Activated naive CD8-positive, alpha-beta T cell (primary cell): ENCODE measurements around the gene ENPP6.
A peak's percentile ranks its signal among the peaks of the same experiment; 100 is the strongest.

Experiments used
- H3K27ac Mint-ChIP-seq: one replicate; pipeline ENCODE4 v1.8.0; 2021; ENCODE audit warnings: mixed read lengths
- H3K27me3 Mint-ChIP-seq: one replicate; pipeline ENCODE4 v1.8.0; 2021; ENCODE audit warnings: mixed read lengths
- H3K36me3 Mint-ChIP-seq: one replicate; pipeline ENCODE4 v1.8.0; 2021; ENCODE audit warnings: mixed read lengths
- H3K4me1 Mint-ChIP-seq: one replicate; pipeline ENCODE4 v1.8.0; 2021; ENCODE audit warnings: low read depth, mixed read lengths
- H3K4me3 Mint-ChIP-seq: one replicate; pipeline ENCODE4 v1.8.0; 2021; ENCODE audit warnings: mild to moderate bottlenecking, mixed read lengths
- H3K9me3 Mint-ChIP-seq: one replicate; pipeline ENCODE4 v1.8.0; 2021; ENCODE audit warnings: low read depth, mixed read lengths

ENPP6 gene

DNA sequence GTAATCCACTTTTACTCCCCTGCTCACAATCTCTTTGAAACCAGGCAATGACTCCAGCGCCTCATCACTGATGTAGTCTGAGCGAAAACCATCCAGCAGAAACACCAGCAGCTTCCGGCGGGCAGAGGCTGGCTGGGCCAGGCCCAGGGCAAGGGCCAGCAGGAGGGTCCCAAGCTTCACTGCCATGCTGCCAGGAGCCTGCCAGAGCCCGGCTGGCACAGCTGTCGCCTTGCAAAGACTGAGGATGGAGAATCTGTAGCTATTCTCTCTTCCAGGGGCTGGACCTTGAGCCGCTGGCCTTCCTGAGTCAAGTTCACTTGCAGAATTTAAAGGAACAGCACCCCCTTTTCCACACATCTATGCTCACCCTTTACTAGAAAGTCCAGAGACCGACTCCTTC is at the start of gene ENPP6:
Gene ENPP6, minus strand, starts transcription at position 240 of the 400 bp plus-strand sequence. Its CDS starts 54 bp downstream, at position 186.
- no peak within 1 kb of the TSS for H3K4me3 Mint-ChIP-seq
- H3K27ac Mint-ChIP-seq = no peak within 1 kb of the TSS
- no peaks in the 10 kb centered on the region for H3K36me3 Mint-ChIP-seq
- H3K4me1 Mint-ChIP-seq = no peaks in the 10 kb centered on the region
- H3K9me3 Mint-ChIP-seq = no peaks in the 10 kb centered on the region
- H3K27me3 Mint-ChIP-seq = peaks cover 3% of the 10 kb centered on the region

DNA sequence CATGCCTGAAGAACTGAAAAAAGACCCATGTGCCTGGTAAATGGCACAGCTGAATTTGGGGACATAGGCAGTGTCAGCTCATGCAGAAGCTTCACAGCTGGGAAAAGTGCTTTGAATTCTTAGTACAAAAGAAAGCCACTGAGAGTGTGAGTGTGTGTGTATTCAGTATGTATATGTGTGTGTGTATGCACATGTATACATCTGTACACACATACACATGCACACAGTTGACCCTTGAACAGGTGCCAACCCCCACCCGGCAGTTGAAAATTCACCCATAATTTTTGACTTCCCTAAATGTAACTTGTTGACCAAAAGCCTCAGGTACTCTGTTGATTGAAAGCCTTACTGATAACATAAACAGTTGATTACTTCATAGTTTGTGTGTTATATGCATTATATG is 49.5 kb upstream of the ENPP6 start:
- Mint-ChIP-seq H3K4me3 (peak overlapping the region; percentile 88), H3K27me3 (no peaks in the 10 kb centered on the region), H3K27ac (peak overlapping the region; percentile 97), H3K4me1 (peaks cover 49% of the 10 kb centered on the region), H3K36me3 (no peaks in the 10 kb centered on the region), H3K9me3 (no peaks in the 10 kb centered on the region)

DNA sequence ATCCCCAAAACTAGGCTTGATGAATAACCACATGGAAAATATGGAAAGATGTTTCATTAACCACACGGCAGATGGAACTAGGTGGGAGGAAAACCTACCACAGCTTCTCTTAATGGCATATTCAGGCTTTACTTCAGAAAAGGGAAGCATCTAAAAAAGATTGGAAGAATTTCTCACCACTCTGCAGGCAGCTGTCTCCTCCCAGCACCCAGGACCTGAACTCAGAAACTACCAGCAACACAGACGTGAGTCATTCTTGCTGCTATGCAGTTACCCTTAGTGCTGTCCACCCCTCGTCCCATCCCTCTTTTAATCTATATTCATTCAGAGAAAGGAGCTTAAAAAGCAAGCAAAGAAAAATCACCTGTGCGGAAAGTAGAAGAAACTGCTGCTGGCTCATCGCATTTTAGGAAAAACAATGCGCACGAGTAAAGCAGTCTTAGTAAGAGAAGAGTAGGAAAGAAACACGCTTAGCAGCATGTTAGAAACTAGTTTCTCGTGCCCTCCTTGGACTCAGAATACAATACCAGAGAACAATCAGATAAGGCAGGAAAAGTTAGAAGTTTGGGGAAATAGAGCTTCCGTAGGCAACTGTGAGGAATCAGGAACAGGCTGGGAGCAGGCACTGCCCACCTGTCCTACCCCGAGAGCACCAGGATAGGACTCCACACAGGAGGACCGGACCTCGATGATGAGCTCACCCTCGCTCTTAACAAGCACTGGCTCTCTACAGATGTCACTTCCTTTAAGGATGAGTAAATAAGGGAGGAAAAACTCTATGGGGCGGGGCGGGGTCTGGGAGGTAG is 48.1 kb upstream of the ENPP6 start:
- no peaks in the 10 kb centered on the region for H3K36me3 Mint-ChIP-seq
- peaks cover 49% of the 10 kb centered on the region for H3K4me1 Mint-ChIP-seq
- no peaks in the 10 kb centered on the region for H3K27me3 Mint-ChIP-seq
- no peaks in the 10 kb centered on the region for H3K9me3 Mint-ChIP-seq
- H3K4me3 Mint-ChIP-seq = no peak overlapping the region
- H3K27ac Mint-ChIP-seq = peak overlapping the region; percentile 59

DNA sequence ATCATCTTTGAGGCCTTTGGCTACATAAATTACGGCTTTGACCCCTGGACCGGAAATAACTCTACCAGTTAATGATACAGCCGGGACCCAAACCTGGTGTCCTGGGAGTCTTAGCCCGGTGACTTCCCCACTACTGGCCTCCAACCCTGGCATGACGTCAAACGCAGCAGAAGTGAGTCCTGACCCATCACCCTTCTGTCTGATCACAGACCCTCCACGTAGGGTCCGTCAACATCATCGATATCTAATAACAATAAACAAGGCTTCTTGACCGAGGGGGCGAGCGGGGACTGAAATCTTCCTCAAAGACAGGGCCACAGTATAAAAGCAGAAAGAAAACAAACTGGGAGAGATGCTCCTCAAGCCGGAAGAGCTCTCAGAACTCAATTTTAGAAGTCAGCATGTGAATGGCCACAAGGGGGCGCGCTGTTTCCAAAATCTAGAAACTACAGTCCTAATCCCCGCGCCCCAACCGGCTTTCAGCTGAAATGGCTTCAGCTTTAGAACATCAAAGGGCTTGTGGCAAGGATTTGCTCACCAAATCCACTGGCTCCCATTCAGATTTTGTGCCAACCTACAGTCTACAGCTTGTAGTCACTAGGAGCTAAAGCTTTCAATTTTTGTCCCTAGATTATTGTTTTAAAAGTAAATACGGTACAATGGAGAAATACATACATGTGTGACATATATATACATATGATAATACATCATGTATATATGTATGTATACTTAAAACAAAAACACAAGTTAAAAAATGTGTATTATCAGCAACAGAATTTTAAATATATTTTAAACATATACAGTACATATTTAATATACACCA is 46.4 kb upstream of the ENPP6 start:
- H3K36me3 Mint-ChIP-seq = no peaks in the 10 kb centered on the region
- H3K27me3 Mint-ChIP-seq = no peaks in the 10 kb centered on the region
- peaks cover 37% of the 10 kb centered on the region for H3K4me1 Mint-ChIP-seq
- H3K27ac Mint-ChIP-seq = no peak overlapping the region
- no peaks in the 10 kb centered on the region for H3K9me3 Mint-ChIP-seq
- H3K4me3 Mint-ChIP-seq = no peak overlapping the region

DNA sequence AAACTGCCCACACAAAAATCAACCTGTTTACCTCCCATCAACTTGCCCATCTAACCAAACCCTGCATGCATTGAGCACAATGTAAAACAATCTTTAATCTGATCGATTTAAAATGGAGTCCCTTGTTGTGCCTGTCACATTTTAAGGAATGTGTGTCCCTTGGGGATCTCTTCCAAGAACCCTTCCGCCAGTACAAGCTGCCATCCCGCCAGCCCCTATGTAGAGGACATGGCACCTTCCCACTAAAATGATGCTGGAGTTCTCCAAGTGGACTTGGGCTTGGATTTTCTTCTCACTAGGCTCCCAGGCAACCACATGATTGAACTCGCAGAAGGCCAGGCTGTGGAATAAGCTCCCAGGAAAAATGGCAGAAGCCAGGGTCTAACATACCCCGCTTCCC is 45.8 kb upstream of the ENPP6 start:
- H3K4me3 Mint-ChIP-seq = no peak overlapping the region
- H3K36me3 Mint-ChIP-seq = no peaks in the 10 kb centered on the region
- no peaks in the 10 kb centered on the region for H3K9me3 Mint-ChIP-seq
- no peak overlapping the region for H3K27ac Mint-ChIP-seq
- H3K4me1 Mint-ChIP-seq = peaks cover 30% of the 10 kb centered on the region
- H3K27me3 Mint-ChIP-seq = no peaks in the 10 kb centered on the region

DNA sequence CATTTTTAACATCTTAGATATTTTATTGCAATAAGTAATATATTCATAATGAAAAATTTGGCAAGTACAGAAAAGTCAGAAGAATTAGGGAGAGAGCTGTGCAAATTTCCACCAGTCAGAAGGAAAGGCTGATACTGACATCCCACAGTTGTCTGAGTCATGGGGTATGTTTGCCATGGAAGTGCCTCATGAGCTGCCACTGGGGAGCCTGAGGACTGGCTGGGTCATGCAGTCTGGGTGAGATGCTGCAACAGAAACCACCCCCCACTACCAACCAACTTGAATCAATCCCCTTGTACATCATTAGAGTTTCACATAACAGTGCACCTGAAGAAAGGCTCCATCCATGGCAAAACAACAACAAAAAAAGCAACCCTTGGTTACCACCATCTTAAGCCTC is 45.2 kb upstream of the ENPP6 start:
- Mint-ChIP-seq H3K9me3 (no peaks in the 10 kb centered on the region), H3K27ac (peak overlapping the region; percentile 50), H3K27me3 (no peaks in the 10 kb centered on the region), H3K4me3 (no peak overlapping the region), H3K36me3 (no peaks in the 10 kb centered on the region), H3K4me1 (peaks cover 25% of the 10 kb centered on the region)

DNA sequence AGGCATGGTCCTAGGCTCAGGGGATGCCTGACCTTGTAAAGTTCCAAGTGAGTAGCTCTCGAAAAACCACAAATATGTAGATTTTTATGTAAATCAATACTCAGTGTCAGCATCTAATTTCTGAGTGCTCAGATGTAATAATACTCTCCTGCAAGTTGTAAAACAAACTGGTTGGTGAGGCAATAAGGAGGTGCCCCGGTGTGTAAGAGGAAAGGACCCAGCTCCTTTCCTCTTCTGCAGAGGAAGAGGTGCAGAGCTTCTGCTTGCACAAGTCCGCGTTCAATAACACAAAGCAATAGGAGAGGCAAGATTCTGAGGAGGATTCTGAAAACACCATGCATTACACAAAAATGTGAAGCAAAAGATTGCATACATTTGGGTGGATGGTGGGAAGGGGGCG is 43.6 kb upstream of the ENPP6 start:
- Mint-ChIP-seq H3K4me3 (no peak overlapping the region), H3K27me3 (no peaks in the 10 kb centered on the region), H3K9me3 (no peaks in the 10 kb centered on the region), H3K27ac (no peak overlapping the region), H3K36me3 (no peaks in the 10 kb centered on the region), H3K4me1 (peaks cover 15% of the 10 kb centered on the region)

DNA sequence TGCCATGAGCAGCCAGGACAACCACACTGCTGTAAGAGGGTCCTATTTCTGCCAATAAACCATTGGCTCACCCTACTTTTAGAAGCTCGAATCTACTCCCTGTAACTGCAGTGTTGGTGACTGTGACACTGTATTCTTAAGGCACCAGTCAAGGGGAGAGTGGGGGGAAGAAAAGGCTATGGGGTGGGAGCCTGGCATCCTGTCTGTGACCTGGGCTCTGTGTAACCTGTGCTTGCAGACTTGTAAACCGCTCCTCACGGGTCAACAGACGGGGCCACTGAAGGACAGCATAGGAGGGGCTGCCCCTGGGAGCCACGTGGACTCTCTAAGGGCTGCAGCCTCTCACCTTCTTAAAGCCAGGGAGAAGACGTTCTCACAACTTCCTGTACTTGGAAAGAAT is 42.2 kb upstream of the ENPP6 start:
- Mint-ChIP-seq H3K36me3 (no peaks in the 10 kb centered on the region), H3K4me1 (peaks cover 6% of the 10 kb centered on the region), H3K27me3 (no peaks in the 10 kb centered on the region), H3K9me3 (no peaks in the 10 kb centered on the region), H3K27ac (no peak overlapping the region), H3K4me3 (no peak overlapping the region)

DNA sequence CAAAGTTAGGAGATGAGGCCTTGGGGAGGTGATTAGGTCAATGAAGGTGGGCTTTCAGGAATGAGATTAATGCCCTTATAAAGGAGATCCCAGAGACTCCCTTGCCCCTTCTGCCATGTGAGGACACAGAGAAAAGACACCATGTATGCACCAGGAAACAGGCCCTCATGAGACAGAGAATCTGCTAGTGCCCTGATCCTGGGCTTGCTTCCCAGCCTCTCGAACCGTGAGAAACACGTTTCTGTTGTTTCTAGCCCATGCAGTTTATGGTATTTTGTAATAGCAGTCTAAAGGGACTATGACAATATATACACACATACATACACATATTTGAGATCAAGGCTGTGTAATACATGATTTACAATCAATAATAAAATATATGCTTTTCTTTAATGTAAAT is 41.4 kb upstream of the ENPP6 start:
- peaks cover 2% of the 10 kb centered on the region for H3K4me1 Mint-ChIP-seq
- H3K27ac Mint-ChIP-seq = no peak overlapping the region
- H3K9me3 Mint-ChIP-seq = no peaks in the 10 kb centered on the region
- H3K4me3 Mint-ChIP-seq = no peak overlapping the region
- H3K36me3 Mint-ChIP-seq = no peaks in the 10 kb centered on the region
- H3K27me3 Mint-ChIP-seq = no peaks in the 10 kb centered on the region

DNA sequence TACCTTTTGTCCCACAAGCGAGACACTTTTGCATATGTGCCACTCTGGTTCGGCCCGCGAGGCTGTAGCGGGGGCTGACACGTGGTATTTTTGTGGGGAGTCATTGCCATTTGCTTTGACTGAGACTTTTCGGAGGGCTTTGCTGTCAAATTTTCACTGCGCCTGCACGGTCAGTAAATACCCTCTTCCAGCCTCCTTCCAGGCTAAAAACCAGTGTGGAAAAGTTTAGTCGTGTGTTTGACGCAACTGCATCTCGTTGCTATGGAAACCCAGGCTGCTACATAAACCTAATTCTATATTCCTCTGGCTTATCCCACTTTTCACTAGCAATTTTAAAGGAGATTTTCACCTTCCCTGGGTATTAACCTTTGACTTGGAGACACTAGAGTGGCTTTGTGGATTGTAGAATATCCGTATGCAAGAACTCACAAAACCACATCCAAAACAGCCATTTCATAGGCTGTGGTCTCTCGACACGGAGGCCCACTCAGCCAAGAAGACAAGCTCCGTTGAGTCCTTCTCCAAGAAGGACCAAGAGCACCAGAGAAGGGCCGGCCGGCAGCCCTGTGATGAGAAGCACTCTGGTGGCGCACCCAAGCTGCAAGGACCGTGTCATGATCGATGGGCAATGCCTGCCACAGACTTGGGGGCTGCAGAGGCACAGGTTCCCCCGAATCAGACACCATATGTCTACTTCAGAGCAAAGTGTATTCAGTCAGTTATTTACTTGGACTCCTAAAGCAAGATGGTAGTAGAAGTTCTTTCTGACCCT is 38.4 kb upstream of the ENPP6 start:
- peaks cover 4% of the 10 kb centered on the region for H3K4me1 Mint-ChIP-seq
- H3K36me3 Mint-ChIP-seq = no peaks in the 10 kb centered on the region
- no peaks in the 10 kb centered on the region for H3K9me3 Mint-ChIP-seq
- H3K4me3 Mint-ChIP-seq = no peak overlapping the region
- no peak overlapping the region for H3K27ac Mint-ChIP-seq
- no peaks in the 10 kb centered on the region for H3K27me3 Mint-ChIP-seq

DNA sequence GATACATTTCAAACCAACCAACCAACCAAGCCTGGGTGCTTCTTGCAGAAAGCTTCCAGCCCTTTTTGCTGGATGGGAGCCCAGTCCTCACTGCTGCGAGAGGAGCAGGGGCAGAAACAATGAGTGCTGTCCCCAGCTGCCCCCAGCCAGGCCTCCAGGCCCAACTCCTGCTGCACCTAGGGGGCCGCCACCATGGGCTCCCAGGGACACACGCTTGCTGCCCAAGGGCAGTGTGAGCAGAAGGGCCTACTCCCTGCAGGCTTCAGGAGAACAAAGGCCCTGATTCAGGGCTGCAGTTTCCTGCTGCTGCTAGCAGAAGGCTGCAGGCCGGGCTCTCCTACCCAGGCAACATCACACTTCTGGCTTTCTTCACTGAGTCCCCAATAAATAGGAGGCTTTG is 37.7 kb upstream of the ENPP6 start:
- H3K27ac Mint-ChIP-seq = no peak overlapping the region
- H3K27me3 Mint-ChIP-seq = no peaks in the 10 kb centered on the region
- H3K9me3 Mint-ChIP-seq = no peaks in the 10 kb centered on the region
- no peak overlapping the region for H3K4me3 Mint-ChIP-seq
- no peaks in the 10 kb centered on the region for H3K36me3 Mint-ChIP-seq
- peaks cover 8% of the 10 kb centered on the region for H3K4me1 Mint-ChIP-seq

DNA sequence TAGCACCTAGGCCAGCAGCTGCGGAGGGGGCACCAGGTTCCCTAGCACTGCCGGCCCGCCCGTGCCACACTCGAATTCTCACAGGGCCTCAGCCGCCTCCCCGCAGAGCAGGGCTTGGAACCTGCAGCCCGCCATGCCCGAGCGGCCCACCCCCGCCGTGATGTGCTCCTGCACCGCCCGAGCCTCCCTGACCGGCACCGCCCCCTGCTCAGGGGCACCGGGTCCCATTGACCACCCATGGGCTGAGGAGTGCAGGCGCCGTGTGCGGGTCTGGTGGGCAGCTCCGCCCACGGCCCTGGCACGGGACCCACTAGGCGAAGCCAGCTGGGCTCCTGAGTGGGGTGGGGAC is 35.4 kb upstream of the ENPP6 start:
- Mint-ChIP-seq H3K27ac (no peak overlapping the region), H3K9me3 (no peaks in the 10 kb centered on the region), H3K36me3 (no peaks in the 10 kb centered on the region), H3K27me3 (no peaks in the 10 kb centered on the region), H3K4me1 (peaks cover 8% of the 10 kb centered on the region), H3K4me3 (no peak overlapping the region)

DNA sequence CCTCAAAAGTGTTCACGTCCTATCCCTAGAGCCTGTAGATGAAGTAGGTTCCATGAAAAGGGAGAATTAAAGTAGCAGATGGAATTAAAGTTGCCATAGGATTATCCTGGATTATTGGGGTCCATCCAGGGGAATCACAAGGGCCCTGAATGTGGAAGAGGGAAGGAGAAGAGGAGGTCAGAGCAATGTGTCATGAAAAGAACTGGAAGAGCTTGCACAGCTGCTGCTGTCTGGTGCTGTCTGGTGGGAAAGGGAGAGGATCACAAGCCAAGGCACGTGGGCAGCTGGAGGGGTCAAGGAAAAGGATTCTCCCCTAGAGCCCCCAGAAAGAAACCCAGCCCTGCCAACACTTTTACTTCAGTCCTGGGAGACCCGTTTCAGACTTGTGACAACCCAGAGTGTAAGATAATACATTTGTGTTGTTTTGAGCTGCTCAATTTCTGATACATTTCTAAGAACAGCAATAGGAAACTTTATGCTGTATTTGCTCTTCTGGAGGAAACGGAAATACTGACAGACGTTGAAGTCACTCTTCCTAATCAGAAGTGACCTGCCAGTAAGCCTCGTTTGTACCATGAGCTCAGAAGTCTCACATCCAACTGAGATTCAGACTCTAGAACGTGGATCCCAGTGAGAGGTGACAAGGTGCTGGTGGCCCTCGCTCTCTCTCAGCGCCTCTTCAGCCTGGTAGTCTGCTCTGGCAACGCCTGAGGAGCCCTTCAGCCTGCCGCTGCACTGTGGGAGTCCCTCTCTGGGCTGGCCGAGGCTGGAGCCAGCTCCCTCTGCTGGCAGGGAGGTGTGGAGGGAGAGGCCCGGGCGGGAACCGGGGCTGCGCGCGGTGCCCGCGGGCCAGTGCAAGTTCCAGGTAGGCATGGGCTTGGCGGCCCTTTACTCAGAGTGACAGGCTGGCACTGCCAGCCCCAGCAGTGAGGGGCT is 34.7 kb upstream of the ENPP6 start:
- Mint-ChIP-seq H3K4me1 (peaks cover 8% of the 10 kb centered on the region), H3K9me3 (no peaks in the 10 kb centered on the region), H3K4me3 (no peak overlapping the region), H3K36me3 (no peaks in the 10 kb centered on the region), H3K27me3 (no peaks in the 10 kb centered on the region), H3K27ac (peak overlapping the region; percentile 1)

DNA sequence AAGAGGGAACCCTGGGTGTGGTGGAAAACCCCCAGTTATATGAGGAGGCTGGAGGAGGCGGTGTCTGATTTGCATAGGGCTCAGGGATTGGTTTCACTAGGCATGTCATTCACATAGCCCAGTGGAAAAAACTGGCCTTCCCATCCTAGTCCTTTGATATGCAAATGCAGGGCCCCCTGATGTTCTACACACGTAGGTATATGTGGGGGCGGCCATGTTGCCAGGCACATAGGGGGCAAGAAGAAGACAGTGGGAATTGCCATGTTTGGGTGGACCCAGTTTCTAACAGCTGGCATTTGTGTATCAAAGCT is 34.0 kb upstream of the ENPP6 start:
- no peaks in the 10 kb centered on the region for H3K9me3 Mint-ChIP-seq
- H3K4me3 Mint-ChIP-seq = peak overlapping the region; percentile 21
- peaks cover 8% of the 10 kb centered on the region for H3K4me1 Mint-ChIP-seq
- H3K27me3 Mint-ChIP-seq = no peaks in the 10 kb centered on the region
- H3K36me3 Mint-ChIP-seq = no peaks in the 10 kb centered on the region
- H3K27ac Mint-ChIP-seq = no peak overlapping the region
